ENCODE measurements around the gene CXorf58. TPM values are rescaled to one million over a fixed set of nuclear protein-coding genes. Genes with fewer than 3 reads are reported as not detected.

The CXorf58 gene
- total RNA-seq, 1 experiment from 2014 or later = not detected

- Histone ChIP-seq H3K9me3 (ENCODE audit: low read length) (no peaks in the 10 kb centered on the region), H3K27ac (ENCODE audit: low read length) (no peak overlapping the region), H3K36me3 (ENCODE audit: insufficient read depth, low read length) (no peaks in the 10 kb centered on the region), H3K4me3 (ENCODE audit: low read length) (no peak overlapping the region), H3K79me2 (ENCODE audit: low read length) (no peaks in the 10 kb centered on the region), H3K4me2 (ENCODE audit: low read depth, low read length, poor library complexity, severe bottlenecking) (no peak overlapping the region), H4K20me1 (ENCODE audit: insufficient read depth, low read depth, low read length) (no peaks in the 10 kb centered on the region), H3K9ac (ENCODE audit: low read length) (no peak overlapping the region), H2AFZ (ENCODE audit: low read length) (no peak overlapping the region), H3K27me3 (ENCODE audit: low read length) (no peaks in the 10 kb centered on the region), H3K9me2 (replicated peaks; ENCODE audit: insufficient read depth, low read length) (no peaks in the 10 kb centered on the region), H3K4me1 (ENCODE audit: low read length) (no peaks in the 10 kb centered on the region)
- DNase-seq = no peak
Measured at GRCh38 chrX:23930894-23931604, 23.2 kb downstream of the CXorf58 start.

- Histone ChIP-seq H2AFZ (ENCODE audit: low read length) (no peak overlapping the region), H3K79me2 (ENCODE audit: low read length) (no peaks in the 10 kb centered on the region), H3K9me2 (replicated peaks; ENCODE audit: insufficient read depth, low read length) (no peaks in the 10 kb centered on the region), H4K20me1 (ENCODE audit: insufficient read depth, low read depth, low read length) (no peaks in the 10 kb centered on the region), H3K4me1 (ENCODE audit: low read length) (no peaks in the 10 kb centered on the region), H3K4me2 (ENCODE audit: low read depth, low read length, poor library complexity, severe bottlenecking) (no peak overlapping the region), H3K36me3 (ENCODE audit: insufficient read depth, low read length) (no peaks in the 10 kb centered on the region), H3K9me3 (ENCODE audit: low read length) (no peaks in the 10 kb centered on the region), H3K27ac (ENCODE audit: low read length) (no peak overlapping the region), H3K4me3 (ENCODE audit: low read length) (no peak overlapping the region), H3K27me3 (ENCODE audit: low read length) (no peaks in the 10 kb centered on the region), H3K9ac (ENCODE audit: low read length) (no peak overlapping the region)
- DNase-seq = no peak
Measured at GRCh38 chrX:23932046-23932445, 24.2 kb downstream of the CXorf58 start.

- Histone ChIP-seq H3K27ac (ENCODE audit: low read length) (no peak overlapping the region), H3K4me3 (ENCODE audit: low read length) (no peak overlapping the region)
Measured at GRCh38 chrX:23935106-23935505, 27.3 kb downstream of the CXorf58 start.

GRCh38 chrX:23936180-23936579 lies 28.4 kb downstream of the CXorf58 start:
- Histone ChIP-seq H3K79me2 (ENCODE audit: low read length) (no peaks in the 10 kb centered on the region), H3K9me3 (ENCODE audit: low read length) (no peaks in the 10 kb centered on the region), H3K27me3 (ENCODE audit: low read length) (no peaks in the 10 kb centered on the region), H3K36me3 (ENCODE audit: insufficient read depth, low read length) (no peaks in the 10 kb centered on the region), H3K4me2 (ENCODE audit: low read depth, low read length, poor library complexity, severe bottlenecking) (no peak overlapping the region), H2AFZ (ENCODE audit: low read length) (no peak overlapping the region), H3K9ac (ENCODE audit: low read length) (no peak overlapping the region), H3K27ac (ENCODE audit: low read length) (no peak overlapping the region), H3K9me2 (replicated peaks; ENCODE audit: insufficient read depth, low read length) (no peaks in the 10 kb centered on the region), H4K20me1 (ENCODE audit: insufficient read depth, low read depth, low read length) (no peaks in the 10 kb centered on the region), H3K4me1 (ENCODE audit: low read length) (no peaks in the 10 kb centered on the region), H3K4me3 (ENCODE audit: low read length) (no peak overlapping the region)
- DNase-seq = no peak

More at GRCh38 chrX:23935106-23935505, 27.3 kb downstream of the CXorf58 start:
- Histone ChIP-seq H4K20me1 (ENCODE audit: insufficient read depth, low read depth, low read length) (no peaks in the 10 kb centered on the region), H2AFZ (ENCODE audit: low read length) (no peak overlapping the region), H3K27me3 (ENCODE audit: low read length) (no peaks in the 10 kb centered on the region), H3K4me2 (ENCODE audit: low read depth, low read length, poor library complexity, severe bottlenecking) (no peak overlapping the region), H3K9me3 (ENCODE audit: low read length) (no peaks in the 10 kb centered on the region), H3K9me2 (replicated peaks; ENCODE audit: insufficient read depth, low read length) (no peaks in the 10 kb centered on the region), H3K9ac (ENCODE audit: low read length) (no peak overlapping the region), H3K36me3 (ENCODE audit: insufficient read depth, low read length) (no peaks in the 10 kb centered on the region), H3K4me1 (ENCODE audit: low read length) (no peaks in the 10 kb centered on the region), H3K79me2 (ENCODE audit: low read length) (no peaks in the 10 kb centered on the region)
- DNase-seq = no peak

GRCh38 chrX:23937100-23937499 lies 29.3 kb downstream of the CXorf58 start:
- no peak for DNase-seq
- H2AFZ ChIP-seq (ENCODE audit: low read length) = no peak overlapping the region
- no peaks in the 10 kb centered on the region for H3K36me3 ChIP-seq (ENCODE audit: insufficient read depth, low read length)
- no peaks in the 10 kb centered on the region for H3K9me3 ChIP-seq (ENCODE audit: low read length)
- H3K4me1 ChIP-seq (ENCODE audit: low read length) = no peaks in the 10 kb centered on the region
- H3K27me3 ChIP-seq (ENCODE audit: low read length) = no peaks in the 10 kb centered on the region
- no peak overlapping the region for H3K9ac ChIP-seq (ENCODE audit: low read length)
- H3K27ac ChIP-seq (ENCODE audit: low read length) = no peak overlapping the region
- no peaks in the 10 kb centered on the region for H4K20me1 ChIP-seq (ENCODE audit: insufficient read depth, low read depth, low read length)
- H3K9me2 ChIP-seq (replicated peaks; ENCODE audit: insufficient read depth, low read length) = no peaks in the 10 kb centered on the region
- H3K4me3 ChIP-seq (ENCODE audit: low read length) = no peak overlapping the region
- no peak overlapping the region for H3K4me2 ChIP-seq (ENCODE audit: low read depth, low read length, poor library complexity, severe bottlenecking)
- H3K79me2 ChIP-seq (ENCODE audit: low read length) = no peaks in the 10 kb centered on the region

- no peak overlapping the region for H3K9ac ChIP-seq (ENCODE audit: low read length)
- no peak overlapping the region for H2AFZ ChIP-seq (ENCODE audit: low read length)
- H3K4me2 ChIP-seq (ENCODE audit: low read depth, low read length, poor library complexity, severe bottlenecking) = no peak overlapping the region
Measured at GRCh38 chrX:23938690-23939089, 30.9 kb downstream of the CXorf58 start.

GRCh38 chrX:23939203-23939602 lies 31.4 kb downstream of the CXorf58 start:
- H3K36me3 ChIP-seq (ENCODE audit: insufficient read depth, low read length) = no peaks in the 10 kb centered on the region
- no peaks in the 10 kb centered on the region for H4K20me1 ChIP-seq (ENCODE audit: insufficient read depth, low read depth, low read length)
- no peak overlapping the region for H3K27ac ChIP-seq (ENCODE audit: low read length)
- H3K9me3 ChIP-seq (ENCODE audit: low read length) = no peaks in the 10 kb centered on the region
- H3K79me2 ChIP-seq (ENCODE audit: low read length) = no peaks in the 10 kb centered on the region
- no peak for DNase-seq
- H3K9me2 ChIP-seq (replicated peaks; ENCODE audit: insufficient read depth, low read length) = no peaks in the 10 kb centered on the region
- H3K4me3 ChIP-seq (ENCODE audit: low read length) = no peak overlapping the region
- H3K4me2 ChIP-seq (ENCODE audit: low read depth, low read length, poor library complexity, severe bottlenecking) = no peak overlapping the region
- no peak overlapping the region for H2AFZ ChIP-seq (ENCODE audit: low read length)
- no peaks in the 10 kb centered on the region for H3K4me1 ChIP-seq (ENCODE audit: low read length)
- H3K27me3 ChIP-seq (ENCODE audit: low read length) = no peaks in the 10 kb centered on the region
- no peak overlapping the region for H3K9ac ChIP-seq (ENCODE audit: low read length)

More at GRCh38 chrX:23938690-23939089, 30.9 kb downstream of the CXorf58 start:
- Histone ChIP-seq H3K9me3 (ENCODE audit: low read length) (no peaks in the 10 kb centered on the region), H3K27ac (ENCODE audit: low read length) (no peak overlapping the region), H3K27me3 (ENCODE audit: low read length) (no peaks in the 10 kb centered on the region), H3K36me3 (ENCODE audit: insufficient read depth, low read length) (no peaks in the 10 kb centered on the region), H4K20me1 (ENCODE audit: insufficient read depth, low read depth, low read length) (no peaks in the 10 kb centered on the region), H3K4me3 (ENCODE audit: low read length) (no peak overlapping the region), H3K4me1 (ENCODE audit: low read length) (no peaks in the 10 kb centered on the region), H3K9me2 (replicated peaks; ENCODE audit: insufficient read depth, low read length) (no peaks in the 10 kb centered on the region), H3K79me2 (ENCODE audit: low read length) (no peaks in the 10 kb centered on the region)
- no peak for DNase-seq

- Histone ChIP-seq H3K36me3 (ENCODE audit: insufficient read depth, low read length) (no peaks in the 10 kb centered on the region), H3K4me3 (ENCODE audit: low read length) (no peak overlapping the region), H3K9me2 (replicated peaks; ENCODE audit: insufficient read depth, low read length) (no peaks in the 10 kb centered on the region), H2AFZ (ENCODE audit: low read length) (no peak overlapping the region), H3K4me1 (ENCODE audit: low read length) (no peaks in the 10 kb centered on the region), H3K9me3 (ENCODE audit: low read length) (no peaks in the 10 kb centered on the region), H3K27ac (ENCODE audit: low read length) (no peak overlapping the region), H3K79me2 (ENCODE audit: low read length) (no peaks in the 10 kb centered on the region), H3K9ac (ENCODE audit: low read length) (no peak overlapping the region), H3K27me3 (ENCODE audit: low read length) (no peaks in the 10 kb centered on the region), H3K4me2 (ENCODE audit: low read depth, low read length, poor library complexity, severe bottlenecking) (no peak overlapping the region), H4K20me1 (ENCODE audit: insufficient read depth, low read depth, low read length) (no peaks in the 10 kb centered on the region)
- no peak for DNase-seq
Measured at GRCh38 chrX:23944234-23944633, 36.4 kb downstream of the CXorf58 start.
